ENCODE results near the gene GDE1. TPM values are rescaled to one million over a fixed set of nuclear protein-coding genes. Genes with fewer than 3 reads are reported as not detected.

GDE1 gene
- polyA plus RNA-seq (2013) = 50.0 TPM

- H3K27ac ChIP-seq (ENCODE audit: insufficient read depth in 1 of 2, low read depth in 1 of 2, low read length in 2 of 2, poor library complexity in 1 of 2, severe bottlenecking in 2 of 2) = peak within 1 kb of the TSS; percentile 84 to 93
- H3K27me3 ChIP-seq (replicated peaks in 2 of 5; ENCODE audit: control insufficient read depth in 4 of 5, insufficient read depth in 5 of 5, low read length in 4 of 5) = no peaks in the 10 kb centered on the region
- under 1% methylated on average over 62 of the region's 62 CpGs for WGBS (ENCODE audit: insufficient coverage)
- H3K36me3 ChIP-seq (ENCODE audit: control insufficient read depth in 4 of 4, insufficient read depth in 4 of 4, low read length in 3 of 4) = peaks cover 2 to 7% (median 7%) of the 10 kb centered on the region in 4 experiments
- CTCF ChIA-PET = interaction anchor here (1.1 kb wide), 1 partner anchor 18 kb away, joined by 3 read pairs; no protein-coding TSS in a partner anchor
- peak within 1 kb of the TSS; percentile 78 to 97 (median 88) for H3K4me3 ChIP-seq (ENCODE audit: control insufficient read depth in 1 of 7, extremely low read depth in 1 of 7, insufficient read depth in 4 of 7, low read depth in 2 of 7, low read length in 6 of 7)
- DNase-seq = peak; percentile 91 to 94 (median 93)
- POLR2A ChIA-PET = interaction anchor here (1.1 kb wide), 1 partner anchor 13 kb away, joined by 3 read pairs; no protein-coding TSS in a partner anchor
- no peaks in the 10 kb centered on the region for H3K9me3 ChIP-seq (ENCODE audit: control extremely low read depth in 1 of 5, control insufficient read depth in 4 of 5, insufficient read depth in 2 of 5, low read depth in 1 of 5, low read length in 4 of 5)
- peaks cover 16 to 45% (median 37%) of the 10 kb centered on the region in 4 experiments for H3K4me1 ChIP-seq (ENCODE audit: control extremely low read depth in 1 of 4, control insufficient read depth in 4 of 4, insufficient read depth in 4 of 4, low read length in 3 of 4)
Observed at GRCh38 chr16:19521471-19522396, at the start of gene GDE1. Gene GDE1, minus strand, starts transcription at chr16:19522098. Its CDS starts 134 bp downstream, at chr16:19521964.

GRCh38 chr16:19567560-19567959 lies 45.7 kb upstream of the GDE1 start:
- no peak for DNase-seq
- H3K4me1 ChIP-seq (ENCODE audit: control extremely low read depth in 1 of 4, control insufficient read depth in 4 of 4, insufficient read depth in 4 of 4, low read length in 3 of 4) = no peaks in the 10 kb centered on the region
- no peaks in the 10 kb centered on the region for H3K27me3 ChIP-seq (replicated peaks in 2 of 5; ENCODE audit: control insufficient read depth in 4 of 5, insufficient read depth in 5 of 5, low read length in 4 of 5)
- no peak overlapping the region for H3K4me3 ChIP-seq (ENCODE audit: control insufficient read depth in 1 of 7, extremely low read depth in 1 of 7, insufficient read depth in 4 of 7, low read depth in 2 of 7, low read length in 6 of 7)
- CTCF ChIA-PET = interaction anchor here (1.2 to 1.5 kb wide), 2 partner anchors 16 to 34 kb away, joined by 3 read pairs; no protein-coding TSS in a partner anchor
- POLR2A ChIA-PET = no interaction called here
- no peak overlapping the region for H3K27ac ChIP-seq (ENCODE audit: insufficient read depth in 1 of 2, low read depth in 1 of 2, low read length in 2 of 2, poor library complexity in 1 of 2, severe bottlenecking in 2 of 2)
- WGBS (ENCODE audit: insufficient coverage) = 98% methylated on average over 7 of the region's 8 CpGs
- H3K9me3 ChIP-seq (ENCODE audit: control extremely low read depth in 1 of 5, control insufficient read depth in 4 of 5, insufficient read depth in 2 of 5, low read depth in 1 of 5, low read length in 4 of 5) = peaks cover 0 to 12% (median 6%) of the 10 kb centered on the region in 5 experiments
- peaks cover 13 to 63% (median 34%) of the 10 kb centered on the region in 4 experiments for H3K36me3 ChIP-seq (ENCODE audit: control insufficient read depth in 4 of 4, insufficient read depth in 4 of 4, low read length in 3 of 4)

- WGBS (ENCODE audit: insufficient coverage) = 100% methylated on average over 2 of the region's 3 CpGs
- POLR2A ChIA-PET = no interaction called here
- peaks cover 5 to 54% (median 30%) of the 10 kb centered on the region in 4 experiments for H3K36me3 ChIP-seq (ENCODE audit: control insufficient read depth in 4 of 4, insufficient read depth in 4 of 4, low read length in 3 of 4)
- no peaks in the 10 kb centered on the region for H3K4me1 ChIP-seq (ENCODE audit: control extremely low read depth in 1 of 4, control insufficient read depth in 4 of 4, insufficient read depth in 4 of 4, low read length in 3 of 4)
- peaks cover 0 to 12% (median 6%) of the 10 kb centered on the region in 5 experiments for H3K9me3 ChIP-seq (ENCODE audit: control extremely low read depth in 1 of 5, control insufficient read depth in 4 of 5, insufficient read depth in 2 of 5, low read depth in 1 of 5, low read length in 4 of 5)
- DNase-seq = no peak
- no peak overlapping the region for H3K4me3 ChIP-seq (ENCODE audit: control insufficient read depth in 1 of 7, extremely low read depth in 1 of 7, insufficient read depth in 4 of 7, low read depth in 2 of 7, low read length in 6 of 7)
- no peaks in the 10 kb centered on the region for H3K27me3 ChIP-seq (replicated peaks in 2 of 5; ENCODE audit: control insufficient read depth in 4 of 5, insufficient read depth in 5 of 5, low read length in 4 of 5)
- no peak overlapping the region for H3K27ac ChIP-seq (ENCODE audit: insufficient read depth in 1 of 2, low read depth in 1 of 2, low read length in 2 of 2, poor library complexity in 1 of 2, severe bottlenecking in 2 of 2)
- CTCF ChIA-PET = interaction anchor here (1.1 kb wide), 1 partner anchor 17 kb away, joined by 4 read pairs; no protein-coding TSS in a partner anchor
Observed at GRCh38 chr16:19566362-19566761, 44.5 kb upstream of the GDE1 start.

GRCh38 chr16:19563377-19563776 lies 41.5 kb upstream of the GDE1 start:
- Histone ChIP-seq H3K27me3 (replicated peaks in 2 of 5; ENCODE audit: control insufficient read depth in 4 of 5, insufficient read depth in 5 of 5, low read length in 4 of 5) (no peaks in the 10 kb centered on the region), H3K9me3 (ENCODE audit: control extremely low read depth in 1 of 5, control insufficient read depth in 4 of 5, insufficient read depth in 2 of 5, low read depth in 1 of 5, low read length in 4 of 5) (peaks cover 0 to 12% (median 6%) of the 10 kb centered on the region in 5 experiments), H3K27ac (ENCODE audit: insufficient read depth in 1 of 2, low read depth in 1 of 2, low read length in 2 of 2, poor library complexity in 1 of 2, severe bottlenecking in 2 of 2) (no peak overlapping the region), H3K4me3 (ENCODE audit: control insufficient read depth in 1 of 7, extremely low read depth in 1 of 7, insufficient read depth in 4 of 7, low read depth in 2 of 7, low read length in 6 of 7) (no peak overlapping the region), H3K4me1 (ENCODE audit: control extremely low read depth in 1 of 4, control insufficient read depth in 4 of 4, insufficient read depth in 4 of 4, low read length in 3 of 4) (no peaks in the 10 kb centered on the region), H3K36me3 (ENCODE audit: control insufficient read depth in 4 of 4, insufficient read depth in 4 of 4, low read length in 3 of 4) (peaks cover 5 to 37% (median 20%) of the 10 kb centered on the region in 4 experiments)
- ChIA-PET POLR2A (interaction anchor here (0.5 kb wide), 1 partner anchor 18 kb away, joined by 12 read pairs; no protein-coding TSS in a partner anchor), CTCF (interaction anchor here (0.7 to 1.1 kb wide), 2 partner anchors 20 to 34 kb away, joined by 3 to 5 read pairs; no protein-coding TSS in a partner anchor)
- WGBS (ENCODE audit: insufficient coverage) = 100% methylated on average over 4 of the region's 4 CpGs
- DNase-seq = no peak

- no CpG with 5 or more reads among the region's 4 CpGs for WGBS (ENCODE audit: insufficient coverage)
- CTCF ChIA-PET = interaction anchor here (0.7 to 1.6 kb wide), 5 partner anchors 19 to 342 kb away, joined by 3 to 5 read pairs (median 3); no protein-coding TSS in a partner anchor
Observed at GRCh38 chr16:19560078-19560477, 38.2 kb upstream of the GDE1 start.

GRCh38 chr16:19559242-19559910 lies 37.5 kb upstream of the GDE1 start:
- H3K4me3 ChIP-seq (ENCODE audit: control insufficient read depth in 1 of 7, extremely low read depth in 1 of 7, insufficient read depth in 4 of 7, low read depth in 2 of 7, low read length in 6 of 7) = no peak overlapping the region
- peak; percentile 67 to 80 (median 72) for DNase-seq
- no peak overlapping the region for H3K27ac ChIP-seq (ENCODE audit: insufficient read depth in 1 of 2, low read depth in 1 of 2, low read length in 2 of 2, poor library complexity in 1 of 2, severe bottlenecking in 2 of 2)
- WGBS (ENCODE audit: insufficient coverage) = 97% methylated on average over 9 of the region's 10 CpGs
- ChIA-PET CTCF (interaction anchor here (0.7 to 1.6 kb wide), 5 partner anchors 19 to 342 kb away, joined by 3 to 5 read pairs (median 3); no protein-coding TSS in a partner anchor), POLR2A (interaction anchor here (0.6 kb wide), 1 partner anchor 1130 kb away, joined by 3 read pairs; no protein-coding TSS in a partner anchor)
- peaks cover 3 to 15% (median 9%) of the 10 kb centered on the region in 4 experiments for H3K4me1 ChIP-seq (ENCODE audit: control extremely low read depth in 1 of 4, control insufficient read depth in 4 of 4, insufficient read depth in 4 of 4, low read length in 3 of 4)
- H3K9me3 ChIP-seq (ENCODE audit: control extremely low read depth in 1 of 5, control insufficient read depth in 4 of 5, insufficient read depth in 2 of 5, low read depth in 1 of 5, low read length in 4 of 5) = peaks cover 0 to 12% (median 6%) of the 10 kb centered on the region in 5 experiments
- H3K36me3 ChIP-seq (ENCODE audit: control insufficient read depth in 4 of 4, insufficient read depth in 4 of 4, low read length in 3 of 4) = peaks cover 0 to 5% (median 2%) of the 10 kb centered on the region in 4 experiments
- H3K27me3 ChIP-seq (replicated peaks in 2 of 5; ENCODE audit: control insufficient read depth in 4 of 5, insufficient read depth in 5 of 5, low read length in 4 of 5) = no peaks in the 10 kb centered on the region

More at GRCh38 chr16:19560078-19560477, 38.2 kb upstream of the GDE1 start:
- H3K27me3 ChIP-seq (replicated peaks in 2 of 5; ENCODE audit: control insufficient read depth in 4 of 5, insufficient read depth in 5 of 5, low read length in 4 of 5) = no peaks in the 10 kb centered on the region
- H3K9me3 ChIP-seq (ENCODE audit: control extremely low read depth in 1 of 5, control insufficient read depth in 4 of 5, insufficient read depth in 2 of 5, low read depth in 1 of 5, low read length in 4 of 5) = peaks cover 0 to 12% (median 6%) of the 10 kb centered on the region in 5 experiments
- POLR2A ChIA-PET = no interaction called here
- peaks cover 0 to 9% (median 5%) of the 10 kb centered on the region in 4 experiments for H3K36me3 ChIP-seq (ENCODE audit: control insufficient read depth in 4 of 4, insufficient read depth in 4 of 4, low read length in 3 of 4)
- H3K27ac ChIP-seq (ENCODE audit: insufficient read depth in 1 of 2, low read depth in 1 of 2, low read length in 2 of 2, poor library complexity in 1 of 2, severe bottlenecking in 2 of 2) = no peak overlapping the region
- peaks cover 3 to 10% (median 7%) of the 10 kb centered on the region in 4 experiments for H3K4me1 ChIP-seq (ENCODE audit: control extremely low read depth in 1 of 4, control insufficient read depth in 4 of 4, insufficient read depth in 4 of 4, low read length in 3 of 4)
- no peak for DNase-seq
- H3K4me3 ChIP-seq (ENCODE audit: control insufficient read depth in 1 of 7, extremely low read depth in 1 of 7, insufficient read depth in 4 of 7, low read depth in 2 of 7, low read length in 6 of 7) = no peak overlapping the region

Data from common myeloid progenitor, CD34-positive (primary cell).